ENCODE data around the gene ZDHHC22.

- TF ChIP-seq SP2 (tag by site-specific recombination; IDR thresholded peaks at IDR 0.05) (peak; percentile 52), CTCF (tag by site-specific recombination; IDR thresholded peaks at IDR 0.05) (no peak; the same call in 1 of the 2 replicates), GLIS1 (tag by site-specific recombination; IDR thresholded peaks at IDR 0.05) (peak; percentile 67), ZNF274 (IDR thresholded peaks at IDR 0.05; ENCODE audit: low read length) (no peak), ZNF274 (tag by site-specific recombination; IDR thresholded peaks at IDR 0.05; ENCODE audit: borderline replicate concordance) (no peak), REST (tag by site-specific recombination; IDR thresholded peaks at IDR 0.05) (peak; percentile 80), ZNF121 (tag by site-specific recombination; IDR thresholded peaks at IDR 0.05) (no peak), ZNF24 (tag by site-specific recombination; IDR thresholded peaks at IDR 0.05) (no peak), ZNF501 (tag by site-specific recombination; IDR thresholded peaks at IDR 0.05) (no peak), ZNF266 (tag by site-specific recombination; IDR thresholded peaks at IDR 0.05; ENCODE audit: low read depth) (no peak), ZNF629 (tag by site-specific recombination; IDR thresholded peaks at IDR 0.05) (no peak)
These were observed at the start of gene ZDHHC22 for GRCh38 chr14:77141214-77142004.
